ENCODE results near the gene OBSCN. TPM values are rescaled to one million over a fixed set of nuclear protein-coding genes. Genes with fewer than 3 reads are reported as not detected.

Gene OBSCN
- total RNA-seq, 1 donor: 13.0 TPM

- no peak for TF ChIP-seq CTCF (IDR thresholded peaks at IDR 0.05; ENCODE audit: insufficient read depth, low read depth, low read length)
- no peak overlapping the region for H3K4me3 ChIP-seq (ENCODE audit: low read depth, low read length)
- no peak for DNase-seq (ENCODE audit: low read depth)
Measured at GRCh38 chr1:228314658-228315483, 107.0 kb downstream of the OBSCN start.

- no peak for TF ChIP-seq CTCF (IDR thresholded peaks at IDR 0.05; ENCODE audit: insufficient read depth, low read depth, low read length)
- DNase-seq (ENCODE audit: low read depth): no peak
- no peak overlapping the region for H3K4me3 ChIP-seq (ENCODE audit: low read depth, low read length)
Measured at GRCh38 chr1:228315484-228315944, 107.7 kb downstream of the OBSCN start.

- DNase-seq (ENCODE audit: low read depth): no peak
- no peak for TF ChIP-seq CTCF (IDR thresholded peaks at IDR 0.05; ENCODE audit: insufficient read depth, low read depth, low read length)
- no peak overlapping the region for H3K4me3 ChIP-seq (ENCODE audit: low read depth, low read length)
Measured at GRCh38 chr1:228315945-228316588, 108.2 kb downstream of the OBSCN start.

- TF ChIP-seq CTCF (IDR thresholded peaks at IDR 0.05; ENCODE audit: insufficient read depth, low read depth, low read length): no peak
- no peak overlapping the region for H3K4me3 ChIP-seq (ENCODE audit: low read depth, low read length)
- no peak for DNase-seq (ENCODE audit: low read depth)
Measured at GRCh38 chr1:228316589-228317387, 108.9 kb downstream of the OBSCN start.

GRCh38 chr1:228317411-228317828 is 109.6 kb downstream of the OBSCN start:
- no peak for DNase-seq (ENCODE audit: low read depth)
- H3K4me3 ChIP-seq (ENCODE audit: low read depth, low read length): no peak overlapping the region
- no peak for TF ChIP-seq CTCF (IDR thresholded peaks at IDR 0.05; ENCODE audit: insufficient read depth, low read depth, low read length)

- DNase-seq (ENCODE audit: low read depth): no peak
Measured at GRCh38 chr1:228317891-228318810, 110.3 kb downstream of the OBSCN start.

More at GRCh38 chr1:228317891-228318810, 110.3 kb downstream of the OBSCN start:
- no peak for TF ChIP-seq CTCF (IDR thresholded peaks at IDR 0.05; ENCODE audit: insufficient read depth, low read depth, low read length)
- H3K4me3 ChIP-seq (ENCODE audit: low read depth, low read length): no peak overlapping the region
